Osteoblast (primary cell): ENCODE data around the gene SUMO4. TPM values are rescaled to one million over a fixed set of nuclear protein-coding genes. Genes with fewer than 3 reads are reported as not detected.

Source experiments
- DNase-seq: peaks from one replicate; pipeline ENCODE4 v3.0.0; 2011; ENCODE audit warnings: low spot score, mixed read lengths; ENCODE audit not compliant: insufficient read length; ENCODE audit errors: missing footprints
- H2AFZ ChIP-seq: 2 replicates; pipeline ENCODE4 v1.6.0; 2011; ENCODE audit warnings: mild to moderate bottlenecking, low read length
- H3K27ac ChIP-seq: 2 replicates; pipeline ENCODE4 v1.5.1; 2011; ENCODE audit warnings: mild to moderate bottlenecking, low read depth, low read length, moderate library complexity
- H3K27me3 ChIP-seq: 2 replicates; pipeline ENCODE4 v1.6.0; 2012; ENCODE audit warnings: mild to moderate bottlenecking, control low read depth, inconsistent platforms, low read length, moderate library complexity; ENCODE audit not compliant: insufficient read depth
- H3K36me3 ChIP-seq: 2 replicates; pipeline ENCODE4 v1.5.1; 2011; ENCODE audit warnings: mild to moderate bottlenecking, low read length, control low read depth, moderate library complexity; ENCODE audit not compliant: insufficient read depth
- H3K4me1 ChIP-seq: 2 replicates; pipeline ENCODE4 v1.5.1; 2011; ENCODE audit warnings: mild to moderate bottlenecking, low read length, control low read depth, moderate library complexity; ENCODE audit not compliant: insufficient read depth
- H3K4me2 ChIP-seq: 2 replicates; pipeline ENCODE4 v1.6.0; 2011; ENCODE audit warnings: mild to moderate bottlenecking, low read length; ENCODE audit not compliant: insufficient read depth
- H3K4me3 ChIP-seq: fragments of 200-600 bp; sonication (generic); 3 replicates; pipeline ENCODE4 v1.5.1; 2012; ENCODE audit warnings: mild to moderate bottlenecking, low read length, inconsistent platforms; ENCODE audit not compliant: insufficient read depth
- H3K79me2 ChIP-seq: 2 replicates; pipeline ENCODE4 v1.6.0; 2012; ENCODE audit warnings: mild to moderate bottlenecking, low read length, control low read depth, inconsistent platforms; ENCODE audit not compliant: insufficient read depth
- H3K9me3 ChIP-seq: 2 replicates; pipeline ENCODE4 v1.5.1; 2011; ENCODE audit warnings: low read depth, low read length, control low read depth
- H4K20me1 ChIP-seq: 2 replicates; pipeline ENCODE4 v1.6.0; 2012; ENCODE audit warnings: mild to moderate bottlenecking, low read length, control low read depth; ENCODE audit not compliant: insufficient read depth
- total RNA-seq: library from RNA; depleted of rRNA; stranded (reverse); fragments of >200 nt; gene quantifications from 2 replicates; pipeline ENCODE4 v1.2.3, GENCODE V29; 2012
- TF ChIP-seq, protein P1 (sequence below): IDR thresholded peaks from 2 replicates; pipeline ENCODE4 v1.5.1; 2011; ENCODE audit warnings: mild to moderate bottlenecking, low read depth, low read length, moderate library complexity; ENCODE audit errors: extremely low read depth

The SUMO4 gene
- total RNA-seq, 1 donor: 3.6 TPM

DNA sequence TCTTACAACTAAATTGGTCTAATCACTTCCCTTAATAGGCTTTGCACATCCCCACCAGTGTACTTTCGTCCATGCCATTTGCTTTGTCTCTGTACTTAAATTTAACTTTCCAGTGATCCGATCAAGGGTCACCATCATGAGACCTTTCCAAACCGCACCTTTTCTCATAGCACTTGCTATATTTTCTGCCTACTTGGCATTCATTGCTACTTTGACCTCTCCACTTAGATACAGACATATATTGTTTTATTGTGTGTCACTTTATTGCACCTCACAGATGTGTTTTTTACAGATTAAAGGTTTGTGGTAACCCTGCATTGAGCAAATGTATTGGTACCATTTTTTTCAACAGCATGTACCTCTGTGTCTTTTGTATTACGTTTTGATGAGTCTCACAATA lies 14.8 kb downstream of the SUMO4 start:
- H3K4me3 ChIP-seq: no peak overlapping the region
- H3K36me3 ChIP-seq: peaks cover 13% of the 10 kb centered on the region
- no peaks in the 10 kb centered on the region for H3K4me1 ChIP-seq
- no peak overlapping the region for H2AFZ ChIP-seq
- H4K20me1 ChIP-seq: no peaks in the 10 kb centered on the region
- no peak overlapping the region for H3K27ac ChIP-seq
- H3K4me2 ChIP-seq: no peak overlapping the region
- TF ChIP-seq, protein P1, sequence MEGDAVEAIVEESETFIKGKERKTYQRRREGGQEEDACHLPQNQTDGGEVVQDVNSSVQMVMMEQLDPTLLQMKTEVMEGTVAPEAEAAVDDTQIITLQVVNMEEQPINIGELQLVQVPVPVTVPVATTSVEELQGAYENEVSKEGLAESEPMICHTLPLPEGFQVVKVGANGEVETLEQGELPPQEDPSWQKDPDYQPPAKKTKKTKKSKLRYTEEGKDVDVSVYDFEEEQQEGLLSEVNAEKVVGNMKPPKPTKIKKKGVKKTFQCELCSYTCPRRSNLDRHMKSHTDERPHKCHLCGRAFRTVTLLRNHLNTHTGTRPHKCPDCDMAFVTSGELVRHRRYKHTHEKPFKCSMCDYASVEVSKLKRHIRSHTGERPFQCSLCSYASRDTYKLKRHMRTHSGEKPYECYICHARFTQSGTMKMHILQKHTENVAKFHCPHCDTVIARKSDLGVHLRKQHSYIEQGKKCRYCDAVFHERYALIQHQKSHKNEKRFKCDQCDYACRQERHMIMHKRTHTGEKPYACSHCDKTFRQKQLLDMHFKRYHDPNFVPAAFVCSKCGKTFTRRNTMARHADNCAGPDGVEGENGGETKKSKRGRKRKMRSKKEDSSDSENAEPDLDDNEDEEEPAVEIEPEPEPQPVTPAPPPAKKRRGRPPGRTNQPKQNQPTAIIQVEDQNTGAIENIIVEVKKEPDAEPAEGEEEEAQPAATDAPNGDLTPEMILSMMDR: no peak
- no peak for DNase-seq
- H3K9me3 ChIP-seq: no peaks in the 10 kb centered on the region
- H3K79me2 ChIP-seq: no peaks in the 10 kb centered on the region
- no peaks in the 10 kb centered on the region for H3K27me3 ChIP-seq

DNA sequence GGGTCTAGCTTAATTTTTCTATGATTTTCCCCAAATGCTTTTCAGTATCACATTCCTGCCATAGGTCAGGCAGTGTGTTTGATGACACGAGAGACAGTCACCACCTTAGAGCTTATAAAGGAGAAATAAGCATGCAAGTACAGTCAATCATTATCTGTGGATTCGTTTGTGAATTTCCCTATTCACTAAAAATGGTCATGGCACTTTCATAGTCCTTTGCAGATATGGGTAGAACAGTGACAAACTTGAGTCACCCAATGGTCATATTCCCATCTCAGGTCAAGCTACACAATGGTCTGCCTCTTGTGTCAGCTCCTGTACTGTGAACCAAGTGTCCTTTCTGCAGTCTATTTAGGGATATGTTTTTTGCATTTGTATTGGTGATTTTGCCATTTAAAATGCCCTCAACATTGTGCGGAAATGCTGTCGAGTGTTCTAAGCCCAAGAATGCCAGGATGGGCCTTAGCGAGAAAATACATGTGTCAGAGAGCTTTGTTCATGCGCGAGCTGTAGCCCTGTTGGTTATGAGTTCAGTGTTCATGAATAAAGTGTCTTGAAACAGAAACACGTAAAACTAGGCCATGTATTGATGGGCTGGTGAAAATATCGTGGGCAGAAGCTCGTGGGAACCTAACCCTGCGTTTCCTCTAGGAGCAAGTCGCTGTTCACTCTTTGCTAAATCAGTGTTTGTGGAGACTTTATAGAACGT lies 19.8 kb downstream of the SUMO4 start:
- Histone ChIP-seq H3K27ac (no peak overlapping the region), H3K27me3 (no peaks in the 10 kb centered on the region), H3K4me2 (no peak overlapping the region), H3K79me2 (no peaks in the 10 kb centered on the region), H3K4me1 (peaks cover 9% of the 10 kb centered on the region), H2AFZ (no peak overlapping the region), H3K4me3 (no peak overlapping the region), H3K9me3 (no peaks in the 10 kb centered on the region), H3K36me3 (no peaks in the 10 kb centered on the region), H4K20me1 (no peaks in the 10 kb centered on the region)
- TF ChIP-seq, protein P1: no peak
- DNase-seq: no peak

GRCh38 chr6:149421132-149421531 lies 21.1 kb downstream of the SUMO4 start:
- TF ChIP-seq, protein P1: no peak
- no peaks in the 10 kb centered on the region for H4K20me1 ChIP-seq
- H3K79me2 ChIP-seq: no peaks in the 10 kb centered on the region
- no peaks in the 10 kb centered on the region for H3K27me3 ChIP-seq
- no peak overlapping the region for H3K4me3 ChIP-seq
- H3K4me2 ChIP-seq: no peak overlapping the region
- H3K27ac ChIP-seq: no peak overlapping the region
- no peak overlapping the region for H2AFZ ChIP-seq
- H3K36me3 ChIP-seq: no peaks in the 10 kb centered on the region
- peaks cover 9% of the 10 kb centered on the region for H3K4me1 ChIP-seq
- no peaks in the 10 kb centered on the region for H3K9me3 ChIP-seq
- no peak for DNase-seq

GRCh38 chr6:149422581-149422980 lies 22.5 kb downstream of the SUMO4 start:
- Histone ChIP-seq H3K27ac (no peak overlapping the region), H3K4me3 (no peak overlapping the region), H3K79me2 (no peaks in the 10 kb centered on the region), H4K20me1 (no peaks in the 10 kb centered on the region), H3K27me3 (no peaks in the 10 kb centered on the region), H2AFZ (no peak overlapping the region), H3K9me3 (no peaks in the 10 kb centered on the region), H3K4me2 (no peak overlapping the region), H3K36me3 (no peaks in the 10 kb centered on the region), H3K4me1 (peaks cover 9% of the 10 kb centered on the region)
- TF ChIP-seq, protein P1: no peak
- no peak for DNase-seq
